NCI-H524 treated with DMSO at 0.1 percent for 48 hours (cell line): Measurements from ENCODE around the gene TBC1D22A.

Source experiments
- DNase-seq: peaks from one replicate; lab custom pipeline; 2025; lab: John Stamatoyannopoulos, UW

The TBC1D22A gene

GRCh38 chr22:46795845-46796565, 33.6 kb downstream of the TBC1D22A start:
- no peak for DNase-seq

DNA sequence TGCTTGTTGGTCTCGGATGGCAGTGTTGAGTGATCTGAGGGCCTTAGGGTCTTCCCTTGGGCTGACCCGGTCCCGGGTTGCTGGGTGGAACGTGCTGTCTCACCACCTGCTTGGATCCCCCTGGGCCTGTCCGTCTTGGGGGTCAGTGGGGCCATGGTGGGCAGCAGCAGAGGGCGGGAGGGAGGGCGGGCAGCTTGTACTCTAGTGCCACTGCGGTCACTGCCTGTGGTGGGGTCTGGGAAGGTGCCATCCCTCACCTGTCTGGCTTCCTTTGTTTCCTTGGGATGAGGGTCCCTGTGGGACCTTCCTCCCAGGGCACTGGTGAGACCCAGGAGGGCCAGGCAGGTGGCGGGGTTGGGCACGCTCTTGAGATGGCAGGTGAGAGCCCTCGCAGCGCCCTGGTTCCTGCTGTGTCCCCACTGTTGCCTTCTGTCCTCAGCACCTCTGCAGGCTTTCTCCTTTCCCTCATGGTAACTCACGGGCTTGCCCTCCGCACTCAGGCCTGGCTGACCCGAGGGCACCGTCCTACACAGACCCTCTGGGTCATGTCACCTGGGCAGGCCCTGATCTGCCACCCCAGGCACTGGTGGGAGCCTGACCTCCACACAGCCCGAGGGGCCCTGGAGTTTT, 34.2 kb downstream of the TBC1D22A start:
- DNase-seq: no peak

- no peak for DNase-seq
These were observed 34.9 kb downstream of the TBC1D22A start for GRCh38 chr22:46797355-46797754.

- DNase-seq: no peak
These were observed 35.6 kb downstream of the TBC1D22A start for GRCh38 chr22:46798041-46798365.

- DNase-seq: peak; percentile 9
These were observed 36.2 kb downstream of the TBC1D22A start for GRCh38 chr22:46798366-46799350.

- no peak for DNase-seq
These were observed 37.2 kb downstream of the TBC1D22A start for GRCh38 chr22:46799626-46800025.

- DNase-seq: no peak
These were observed 37.8 kb downstream of the TBC1D22A start for GRCh38 chr22:46800102-46800857.

DNA sequence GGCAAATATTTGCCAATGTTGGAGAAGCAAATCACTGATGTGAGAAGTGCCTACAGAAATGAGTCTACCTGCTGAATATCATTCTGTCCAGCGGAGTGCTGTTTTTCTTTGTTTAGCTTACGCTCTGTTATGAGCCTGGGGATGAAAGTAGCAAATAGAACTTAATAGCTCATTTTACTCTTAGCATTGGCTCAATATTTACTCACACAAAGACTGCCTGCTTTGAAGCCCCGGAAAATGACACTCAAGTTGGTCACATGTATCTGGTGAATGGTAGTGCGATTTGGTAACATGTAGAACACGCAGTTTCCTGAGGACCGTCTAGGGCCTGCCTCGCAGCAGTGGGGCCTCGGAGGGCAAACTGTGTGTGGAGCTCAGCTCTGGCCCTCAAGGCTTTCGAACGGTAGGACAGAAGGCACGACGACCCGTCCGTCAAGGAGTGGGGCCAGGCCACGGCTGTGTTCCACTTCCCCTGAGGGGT, 38.9 kb downstream of the TBC1D22A start:
- DNase-seq: no peak

DNA sequence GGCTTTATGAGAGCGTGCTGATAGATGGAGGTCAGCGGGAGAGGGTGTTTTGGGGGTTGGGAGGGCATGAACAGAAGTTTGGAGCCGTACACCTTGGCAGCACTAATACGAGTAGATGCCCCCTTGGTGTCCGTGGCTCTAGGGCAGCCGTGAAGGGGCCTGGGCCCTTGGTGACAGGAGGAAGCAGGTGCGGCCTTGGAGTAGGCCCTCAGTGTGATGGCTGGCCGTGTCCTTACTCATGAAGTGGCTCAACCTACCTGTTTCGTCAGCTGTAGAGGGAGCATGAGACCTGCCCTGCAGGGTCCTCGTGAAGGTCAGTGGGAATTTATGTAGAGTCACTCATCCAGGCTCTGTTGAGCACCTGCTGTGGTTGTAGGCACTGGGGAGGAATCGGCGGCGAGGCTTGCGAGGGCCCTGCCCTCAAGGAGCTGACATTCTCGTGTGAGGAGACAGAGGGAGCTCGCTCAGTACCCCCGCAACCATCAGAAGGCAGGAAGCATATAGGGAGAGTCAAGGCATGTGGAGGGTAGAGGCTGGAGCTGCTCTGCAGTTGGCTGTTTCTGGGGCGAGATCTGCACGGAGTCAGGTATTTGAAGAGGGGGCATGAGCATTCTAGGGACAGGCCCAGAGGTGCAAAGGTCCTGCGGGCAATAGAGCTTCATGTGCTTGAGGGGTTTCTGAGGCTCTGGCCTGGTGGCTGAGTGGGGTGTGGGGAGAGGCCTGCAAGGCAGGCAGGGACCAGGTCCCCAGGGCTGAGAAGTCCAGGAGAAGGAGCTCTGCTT, 39.6 kb downstream of the TBC1D22A start:
- DNase-seq: no peak

GRCh38 chr22:46802608-46803027, 40.2 kb downstream of the TBC1D22A start:
- no peak for DNase-seq

DNA sequence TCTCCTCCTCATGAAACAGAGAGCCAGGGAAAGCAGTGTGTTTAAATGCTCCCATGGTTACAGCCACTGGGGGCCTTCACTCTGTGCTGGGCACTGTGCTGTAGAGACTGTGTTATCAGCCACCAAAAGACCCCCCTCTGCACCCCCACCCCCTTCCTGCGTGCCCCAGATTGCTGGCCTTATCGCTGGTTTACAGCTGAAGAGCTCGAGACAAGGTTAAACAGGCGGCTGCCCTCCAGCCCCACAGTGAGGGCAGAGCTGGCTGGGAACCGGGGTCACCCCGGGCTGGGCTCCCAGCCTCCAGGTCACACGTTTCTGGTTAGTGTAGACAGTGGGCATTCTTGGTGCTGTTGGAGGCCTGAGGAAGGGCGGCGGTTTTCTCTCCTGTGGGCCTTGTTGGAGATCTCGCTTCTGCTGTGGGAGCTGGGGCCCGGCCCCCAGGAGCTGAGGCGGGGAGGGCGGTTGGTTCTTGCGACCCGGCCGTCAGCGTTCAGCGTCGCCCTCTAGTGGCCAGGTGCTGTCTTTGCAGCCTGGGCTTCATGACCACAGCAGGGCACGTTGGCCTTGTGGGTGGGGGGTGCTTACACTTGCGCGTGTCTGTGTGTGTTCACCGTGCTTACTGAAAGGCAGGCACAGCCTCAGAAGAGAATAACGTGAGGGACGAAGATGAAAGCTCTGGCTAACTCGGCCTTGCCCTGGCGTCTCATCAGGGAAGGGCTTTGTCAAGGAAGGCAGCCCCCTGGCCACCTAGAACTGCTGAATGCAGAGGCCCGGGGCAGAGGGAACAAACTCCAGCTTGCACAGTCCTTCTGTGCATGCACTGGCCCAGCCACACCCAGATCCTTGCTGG, 40.8 kb downstream of the TBC1D22A start:
- DNase-seq: no peak

DNA sequence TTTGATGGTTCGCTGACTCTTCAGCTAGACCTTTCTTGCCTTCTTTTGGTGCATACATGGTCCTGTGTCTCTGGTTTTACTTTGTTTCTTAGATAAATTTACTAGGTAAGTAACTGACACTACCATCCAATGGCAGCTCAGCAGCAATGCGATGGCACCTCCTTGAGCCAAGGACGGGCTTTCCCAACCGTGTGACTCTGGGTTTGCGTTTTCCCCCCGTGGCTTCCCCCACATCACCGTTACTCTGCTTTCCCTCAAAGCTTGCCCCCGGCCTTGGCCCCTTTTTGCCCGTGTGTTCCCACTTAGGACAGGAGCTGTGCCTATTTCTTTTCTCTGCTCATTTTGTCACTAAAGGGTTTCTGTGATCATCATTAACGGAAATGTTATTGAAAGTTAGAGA, 41.5 kb downstream of the TBC1D22A start:
- no peak for DNase-seq

- DNase-seq: no peak
These were observed 44.3 kb downstream of the TBC1D22A start for GRCh38 chr22:46806794-46807193.

DNA sequence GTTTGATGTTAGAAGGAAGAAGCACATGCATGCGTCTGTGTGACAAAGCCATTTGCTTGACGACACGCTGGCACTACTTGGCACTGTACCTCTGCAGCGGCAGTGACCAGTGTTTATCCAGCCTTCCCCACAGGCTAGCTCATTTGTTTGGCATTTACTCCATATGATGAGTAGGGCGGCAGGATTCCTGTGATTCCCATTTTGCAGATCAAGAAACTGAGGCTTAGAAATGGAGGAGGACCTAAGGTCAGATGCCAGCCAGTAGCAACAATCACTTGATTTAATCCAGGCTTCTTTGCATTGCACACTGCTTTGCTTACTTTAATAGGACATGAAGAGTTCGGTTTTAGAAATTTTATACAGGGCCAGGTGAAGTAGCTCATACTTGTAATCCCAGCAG, 45.0 kb downstream of the TBC1D22A start:
- no peak for DNase-seq

DNA sequence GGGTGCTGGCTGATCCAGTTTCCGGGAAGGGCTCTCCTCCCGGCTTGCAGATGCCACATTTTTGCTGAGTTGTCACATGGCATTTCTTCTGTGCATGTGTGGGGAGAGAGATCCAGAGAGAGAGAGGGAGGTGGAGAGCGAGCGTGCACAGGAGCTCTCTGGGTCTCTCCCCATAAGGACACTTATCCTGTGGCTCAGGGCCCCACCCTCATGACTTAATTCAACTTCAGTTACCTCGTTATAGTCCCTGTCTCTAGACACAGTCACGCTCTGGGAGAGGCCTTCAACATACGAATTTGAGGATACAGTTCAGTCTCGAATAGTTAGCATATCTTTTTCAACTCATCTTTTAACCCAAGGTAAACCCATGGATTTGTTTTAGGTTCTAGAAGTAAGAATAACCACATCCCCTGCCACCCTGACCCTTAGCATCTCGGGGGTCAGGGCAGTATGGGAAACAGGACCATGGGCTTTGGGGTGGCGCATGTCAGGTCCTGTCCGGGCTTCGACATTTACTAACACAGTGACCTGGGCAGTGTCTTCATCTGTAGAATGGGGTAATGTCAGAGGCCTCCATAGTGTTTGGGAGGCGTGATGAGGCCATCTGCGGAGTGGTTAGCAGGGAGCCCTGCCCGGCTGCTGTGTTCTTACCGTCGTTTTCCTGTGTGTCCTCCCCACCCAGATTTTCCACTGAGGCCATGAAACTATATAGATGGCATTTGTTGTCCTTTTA, 46.9 kb downstream of the TBC1D22A start:
- no peak for DNase-seq

DNA sequence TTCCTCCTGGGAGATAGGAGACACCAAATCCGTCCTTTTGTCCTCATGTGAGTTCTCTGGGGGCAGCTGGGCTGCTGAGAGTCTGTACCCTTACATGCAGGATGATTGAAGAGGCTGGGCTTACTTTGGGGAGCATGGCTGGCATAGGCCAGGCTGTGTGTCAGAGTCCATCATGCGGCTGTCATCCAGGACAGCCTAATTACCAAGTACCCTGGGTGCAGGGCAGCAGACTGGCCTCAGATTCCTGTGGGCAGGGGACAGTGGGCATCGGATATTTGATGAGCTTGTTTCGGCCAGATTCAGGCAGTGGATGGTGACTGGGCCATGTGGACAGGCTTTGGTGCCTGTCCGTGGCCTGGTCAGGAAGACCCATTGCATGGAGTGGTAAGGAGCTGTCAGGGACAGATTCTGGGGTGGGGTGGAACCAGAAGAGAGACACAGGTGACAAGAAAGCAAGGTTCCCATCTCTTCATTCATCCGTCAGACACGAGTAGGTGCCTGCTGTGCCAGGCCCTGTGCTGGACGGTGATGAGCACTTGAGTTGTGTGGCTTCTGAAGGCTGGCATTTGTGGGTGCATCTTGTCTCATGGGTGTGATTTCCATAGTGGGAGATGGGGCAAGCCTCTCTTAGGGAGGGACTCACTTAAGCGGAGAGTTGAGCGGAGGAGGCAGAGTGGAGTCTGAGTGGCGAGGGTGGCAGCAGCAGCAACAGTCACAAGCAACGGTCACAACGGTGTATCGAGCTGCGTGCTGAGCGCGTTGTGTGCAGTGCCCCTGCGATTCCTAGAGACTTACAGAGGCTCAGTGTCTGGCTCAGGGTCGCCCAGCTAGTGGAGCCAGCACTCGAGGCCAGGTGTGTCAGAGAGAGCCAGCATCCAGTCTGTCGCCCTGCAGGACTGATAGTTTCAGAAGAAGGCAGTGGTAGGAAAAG, 48.7 kb downstream of the TBC1D22A start:
- DNase-seq: no peak

DNA sequence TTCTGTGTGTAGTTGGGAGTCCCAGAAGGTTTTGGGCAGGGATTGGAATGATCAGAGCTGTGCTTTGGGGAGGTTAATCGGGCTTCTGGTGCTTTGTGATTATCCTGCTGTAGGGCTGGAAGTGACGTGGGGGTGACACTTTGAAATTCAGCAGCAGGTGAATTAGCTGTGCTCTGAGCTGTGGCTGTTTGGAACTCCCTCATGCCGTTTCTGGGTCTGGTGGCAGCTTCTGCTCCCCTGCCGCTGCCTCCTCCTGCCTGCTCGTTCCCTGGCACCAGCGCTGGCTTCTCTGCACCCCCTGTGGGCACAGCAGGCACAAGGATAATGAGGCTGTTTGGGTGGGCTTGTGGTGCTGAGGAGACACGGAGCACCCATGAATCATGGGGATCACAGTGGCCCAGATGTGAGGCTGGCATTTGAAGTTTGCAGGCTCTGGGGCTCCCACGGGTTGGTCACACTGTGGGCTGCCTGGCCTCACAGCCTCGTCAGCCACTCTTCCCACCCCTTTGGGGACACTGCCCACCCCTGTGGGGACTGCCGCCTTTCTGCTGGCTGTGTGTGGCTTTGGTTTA, 49.7 kb downstream of the TBC1D22A start:
- DNase-seq: no peak

DNA sequence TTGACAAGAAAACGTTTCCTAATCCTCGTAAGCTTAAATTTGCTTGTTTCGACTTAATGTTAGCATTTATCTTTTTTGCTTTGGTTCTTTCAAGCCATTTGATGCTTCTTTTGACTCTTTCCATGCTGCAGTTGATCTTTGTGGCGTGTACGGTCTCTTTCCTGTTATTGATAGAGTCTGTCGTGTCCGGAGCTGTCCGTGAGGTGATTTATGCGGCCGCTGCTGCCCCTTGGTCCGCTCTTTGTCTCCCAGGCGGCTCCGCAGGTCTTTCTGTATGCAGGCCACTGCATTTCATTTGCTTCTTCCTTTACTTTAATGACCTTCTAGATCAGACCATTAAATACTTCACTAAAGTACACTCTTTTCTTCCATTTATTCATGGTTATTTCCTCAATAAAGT, 50.3 kb downstream of the TBC1D22A start:
- no peak for DNase-seq
